Keratinocyte (primary cell): ENCODE measurements around the gene TMEM120B.

ENCODE experiments used
- CTCF ChIP-seq, 3 experiments: IDR thresholded peaks in 1 of 3; conservative IDR thresholded peaks in 1 of 3; optimal IDR thresholded peaks in 1 of 3; 2 replicates in 2 of 3; 3 replicates in 1 of 3; pipeline versions ENCODE3 to v1.5.1; 2011; ENCODE audit warnings: low read length in 3 of 3, mild to moderate bottlenecking in 3 of 3, moderate library complexity in 2 of 3, control low read depth in 1 of 3, inconsistent platforms in 1 of 3; ENCODE audit not compliant: insufficient read depth in 2 of 3; ENCODE audit errors: extremely low read depth in 1 of 3
- EZH2 ChIP-seq: IDR thresholded peaks from one replicate; pipeline ENCODE4 v1.6.1; 2012; ENCODE audit warnings: inconsistent platforms, mild to moderate bottlenecking, low read length, moderate library complexity

- TF ChIP-seq CTCF (optimal IDR thresholded peaks at IDR 0.05 in 1 of 3, IDR thresholded peaks at IDR 0.05 in 1 of 3, conservative IDR thresholded peaks at IDR 0.05 in 1 of 3; ENCODE audit: extremely low read depth in 1 of 3, insufficient read depth in 2 of 3, low read length in 3 of 3) (no peak), EZH2 (no peak)
These were observed 33.7 kb upstream of the TMEM120B start for GRCh38 chr12:121678716-121679300.
